Esophagus (tissue), 2 donors: ENCODE results near the gene PLEKHA7. TPM values are rescaled to one million over a fixed set of nuclear protein-coding genes. Genes with fewer than 3 reads are reported as not detected.

Experiments
- H3K27ac ChIP-seq, 2 donors: one replicate each; pipeline ENCODE4 v1.5.1; 2013; ENCODE audit warnings: low read depth in 2 of 2, mild to moderate bottlenecking in 2 of 2, inconsistent platforms in 1 of 2, low read length in 1 of 2, moderate library complexity in 1 of 2
- H3K27me3 ChIP-seq, 2 donors: one replicate each; pipeline ENCODE4 v1.6.1; 2013; ENCODE audit warnings: low read length in 2 of 2, control low read depth in 1 of 2, mild to moderate bottlenecking in 1 of 2; ENCODE audit not compliant: insufficient read depth in 2 of 2, control insufficient read depth in 1 of 2
- H3K36me3 ChIP-seq, 2 donors: one replicate each; pipeline ENCODE4 v1.6.1; 2013; ENCODE audit warnings: low read length in 1 of 2; ENCODE audit not compliant: control insufficient read depth in 2 of 2, insufficient read depth in 2 of 2
- H3K4me1 ChIP-seq, 2 donors: one replicate each; pipeline ENCODE4 v1.6.1; 2013; ENCODE audit warnings: low read length in 1 of 2; ENCODE audit not compliant: control insufficient read depth in 2 of 2, insufficient read depth in 2 of 2
- H3K4me3 ChIP-seq, 2 donors: one replicate each; pipeline ENCODE4 v1.5.1; 2013; ENCODE audit warnings: low read length in 2 of 2, mild to moderate bottlenecking in 2 of 2, low read depth in 1 of 2, moderate library complexity in 1 of 2
- H3K9me3 ChIP-seq, 2 donors: one replicate each; pipeline ENCODE4 v1.6.1; 2013; ENCODE audit warnings: mild to moderate bottlenecking in 2 of 2, low read depth in 1 of 2, low read length in 1 of 2, moderate library complexity in 1 of 2; ENCODE audit not compliant: control insufficient read depth in 2 of 2, insufficient read depth in 1 of 2
- WGBS, 2 donors: extraction: QIAGEN DNeasy Blood & Tissue Kit; methylation state at CpG; one replicate each; pipeline ENCODE4 v1.1.7; 2013; 5-methylcytosine and 5-hydroxymethylcytosine counted together
- polyA plus RNA-seq, 2 donors: library from polyadenylated mRNA; stranded (reverse); fragments of 200-250 nt; gene quantifications; one replicate each; pipeline ENCODE4 v1.2.3, GENCODE V29; 2013
- donor health status: healthy with polysubstance abuse.
- donor health status: Bipolar disorder and iron deficiency.

The PLEKHA7 gene
- polyA plus RNA-seq, 2 donors: 41.4 to 46.0 TPM

- no peaks in the 10 kb centered on the region for H3K9me3 ChIP-seq
- H3K36me3 ChIP-seq: no peaks in the 10 kb centered on the region
- peak overlapping the region; percentile 87 to 91 for H3K27ac ChIP-seq
- 2 to 3% methylated on average over 32 of the region's 32 CpGs for WGBS, 2 donors
- H3K27me3 ChIP-seq: no peaks in the 10 kb centered on the region
- H3K4me3 ChIP-seq: peak overlapping the region; percentile 70 to 80
- peaks cover 3 to 7% of the 10 kb centered on the region in 2 donors for H3K4me1 ChIP-seq
Measured at GRCh38 chr11:16738947-16739815, 275.0 kb downstream of the PLEKHA7 start.

- 1% methylated on average over 47 of the region's 47 CpGs for WGBS, 2 donors
- H3K4me3 ChIP-seq: peak within 1 kb of the TSS; percentile 70 to 80
- peaks cover 3 to 7% of the 10 kb centered on the region in 2 donors for H3K4me1 ChIP-seq
- peak within 1 kb of the TSS; percentile 91 to 94 for H3K27ac ChIP-seq
- H3K36me3 ChIP-seq: no peaks in the 10 kb centered on the region
- H3K27me3 ChIP-seq: no peaks in the 10 kb centered on the region
- H3K9me3 ChIP-seq: no peaks in the 10 kb centered on the region
Measured at GRCh38 chr11:16738193-16738946, 275.8 kb downstream of the PLEKHA7 start, which contains the start of gene C11orf58. TSS of gene C11orf58 (plus strand) at chr11:16738647. CDS start at chr11:16738779, 132 bp downstream.

GRCh38 chr11:16737818-16738192 is 276.4 kb downstream of the PLEKHA7 start:
- H3K27me3 ChIP-seq: no peaks in the 10 kb centered on the region
- peaks cover 3 to 7% of the 10 kb centered on the region in 2 donors for H3K4me1 ChIP-seq
- H3K4me3 ChIP-seq: peak overlapping the region; percentile 70 to 80
- no peaks in the 10 kb centered on the region for H3K36me3 ChIP-seq
- WGBS, 2 donors: 0% methylated on average over 6 of the region's 6 CpGs
- H3K9me3 ChIP-seq: no peaks in the 10 kb centered on the region
- peak overlapping the region; percentile 73 to 94 for H3K27ac ChIP-seq

Other genes with a start within 250 kb of the PLEKHA7 start
- 1,000 to 10,000 TPM; 1,256 to 1,933 TPM for gene RPS13, start 63.3 kb upstream of the PLEKHA7 start, polyA plus RNA-seq
- 1 to 10 TPM; 5.6 to 6.5 TPM for gene PIK3C2A, start 193.6 kb upstream of the PLEKHA7 start, polyA plus RNA-seq